Melanocyte of skin (primary cell): ENCODE measurements around the gene HRG. TPM values are rescaled to one million over a fixed set of nuclear protein-coding genes. Genes with fewer than 3 reads are reported as not detected.

Experiments
- small RNA-seq, 2 donors: library from RNA; depleted of rRNA; stranded (forward); fragments of <200 nt; gene quantifications; one replicate each; pipeline ENCODE3, GENCODE V24; 2012
- total RNA-seq, 2 donors: library from RNA; depleted of rRNA; stranded (reverse); fragments of >200 nt; gene quantifications; 2 replicates each; pipeline ENCODE4 v1.2.3, GENCODE V29; 2012

Gene HRG, protein sequence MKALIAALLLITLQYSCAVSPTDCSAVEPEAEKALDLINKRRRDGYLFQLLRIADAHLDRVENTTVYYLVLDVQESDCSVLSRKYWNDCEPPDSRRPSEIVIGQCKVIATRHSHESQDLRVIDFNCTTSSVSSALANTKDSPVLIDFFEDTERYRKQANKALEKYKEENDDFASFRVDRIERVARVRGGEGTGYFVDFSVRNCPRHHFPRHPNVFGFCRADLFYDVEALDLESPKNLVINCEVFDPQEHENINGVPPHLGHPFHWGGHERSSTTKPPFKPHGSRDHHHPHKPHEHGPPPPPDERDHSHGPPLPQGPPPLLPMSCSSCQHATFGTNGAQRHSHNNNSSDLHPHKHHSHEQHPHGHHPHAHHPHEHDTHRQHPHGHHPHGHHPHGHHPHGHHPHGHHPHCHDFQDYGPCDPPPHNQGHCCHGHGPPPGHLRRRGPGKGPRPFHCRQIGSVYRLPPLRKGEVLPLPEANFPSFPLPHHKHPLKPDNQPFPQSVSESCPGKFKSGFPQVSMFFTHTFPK
- total RNA-seq = not detected

DNA sequence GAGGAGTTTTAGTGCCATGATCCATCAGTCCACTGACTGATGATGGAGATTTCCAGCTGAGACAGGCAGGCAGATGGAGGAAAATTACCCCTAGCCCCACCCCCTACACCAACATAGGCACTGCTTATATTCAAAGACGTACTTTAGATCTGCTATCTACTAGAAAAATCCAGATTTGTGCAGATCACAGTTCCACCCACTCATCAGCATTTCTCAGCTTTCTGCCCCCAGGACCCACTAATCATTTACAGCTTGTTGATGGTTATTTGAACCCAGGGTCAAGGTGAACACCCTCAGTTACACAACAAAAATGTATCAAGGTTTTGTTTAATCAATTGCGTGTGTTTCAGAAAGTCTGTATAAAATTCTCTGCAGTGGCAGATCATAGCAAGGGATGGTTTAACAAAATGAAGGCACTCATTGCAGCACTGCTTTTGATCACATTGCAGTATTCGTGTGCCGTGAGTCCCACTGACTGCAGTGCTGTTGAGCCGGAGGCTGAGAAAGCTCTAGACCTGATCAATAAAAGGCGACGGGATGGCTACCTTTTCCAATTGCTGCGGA is at the start of gene HRG:
Gene HRG (plus strand): TSS at position 390 of the 564 bp plus-strand sequence. CDS start 18 bp downstream, at position 408.

DNA sequence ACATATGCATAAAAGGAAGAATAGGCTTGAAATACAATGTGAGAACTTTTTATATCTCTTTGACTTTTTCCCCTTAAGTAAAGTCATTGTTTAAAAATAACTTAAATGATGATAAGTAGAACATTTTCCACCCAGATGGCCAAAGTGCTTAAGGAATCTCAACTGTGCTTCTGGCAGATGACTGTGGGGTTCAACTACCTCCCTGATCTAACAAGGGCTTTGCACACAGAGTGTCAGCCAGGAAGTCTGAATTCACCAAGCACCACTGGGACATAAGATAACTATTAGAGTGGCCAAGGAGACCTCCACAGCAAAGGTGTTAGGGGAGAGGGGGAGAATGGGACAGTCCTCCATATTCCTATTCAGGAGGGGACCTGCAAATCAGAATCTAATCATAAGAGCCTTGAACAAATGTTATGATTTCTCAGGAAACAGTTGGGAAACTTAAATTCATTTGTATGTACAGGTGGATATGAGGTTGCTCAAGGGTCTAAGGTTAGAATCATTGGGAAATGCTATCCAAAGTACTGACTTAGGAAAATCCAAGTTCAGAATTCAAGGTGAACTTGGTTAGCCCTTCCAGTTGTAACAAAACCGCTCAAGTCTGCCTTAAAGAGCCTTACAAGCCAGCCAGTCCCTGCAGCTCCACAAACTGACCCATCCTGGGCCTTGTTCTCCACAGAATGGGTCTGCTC is 25.9 kb upstream of the HRG start, which contains the start of gene FETUB:
Gene FETUB (plus strand): TSS at position 622 of the 695 bp plus-strand sequence. CDS start 62 bp downstream, at position 684.

DNA sequence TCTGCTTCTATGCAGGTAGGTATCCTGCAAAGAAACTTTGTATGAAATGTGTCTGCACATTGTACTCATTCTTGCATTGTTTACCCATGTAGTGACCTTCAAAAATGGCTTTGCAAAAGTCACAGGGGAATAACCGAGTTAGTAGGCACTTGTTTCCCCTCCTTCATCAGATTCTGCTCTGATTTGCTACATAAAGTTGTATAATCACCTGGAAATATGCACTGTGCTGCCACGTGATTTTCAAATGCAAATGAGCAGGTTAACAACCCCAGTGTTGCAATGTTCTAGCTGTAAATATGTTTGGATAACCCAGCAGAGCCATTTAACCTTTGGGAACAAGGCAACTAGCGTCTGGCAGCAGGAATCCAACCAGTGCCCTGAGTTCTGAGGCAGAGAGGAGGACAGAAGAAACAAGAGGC is 51.2 kb downstream of the HRG start, which contains the start of gene KNG1:
Gene KNG1 (plus strand): TSS at position 321 of the 419 bp plus-strand sequence. CDS start 184 bp downstream, outside the sequence.

Small RNA genes within 50 kb of the gene (small RNA-seq; reads per million reads assigned to genes)
- gene RF00017 = 0 reads per million in 2 donors

Other genes with a start within 250 kb of the HRG start
- gene CRYGS, start 121.6 kb upstream of the HRG start, total RNA-seq = 1 to 10 TPM; 1.0 to 2.3 TPM
- 10 to 100 TPM; 16.5 to 22.6 TPM for gene TBCCD1, start 98.7 kb upstream of the HRG start, total RNA-seq
- 10 to 100 TPM; 42.7 to 62.3 TPM for gene DNAJB11, start 95.3 kb upstream of the HRG start, total RNA-seq
- gene AHSG, start 53.0 kb upstream of the HRG start, total RNA-seq = not detected
- not detected for gene FETUB, start 25.6 kb upstream of the HRG start, total RNA-seq
- gene KNG1, start 51.3 kb downstream of the HRG start, total RNA-seq = not detected
- gene EIF4A2, start 117.6 kb downstream of the HRG start, total RNA-seq = 100 to 1,000 TPM; 373 to 375 TPM
- gene RFC4, start 140.5 kb downstream of the HRG start, total RNA-seq = 10 to 100 TPM; 25.8 to 63.3 TPM
- not detected for gene ADIPOQ, start 176.7 kb downstream of the HRG start, total RNA-seq